B cell (primary cell): ENCODE data around the gene RCE1. TPM values are rescaled to one million over a fixed set of nuclear protein-coding genes. Genes with fewer than 3 reads are reported as not detected.
A peak's percentile ranks its signal among the peaks of the same experiment; 100 is the strongest.

Experiments
- ATAC-seq: fragments of 200-7000 bp; cut with Tn5 transposase; one replicate; pipeline ENCODE4 v1.10.0; 2021; ENCODE audit warnings: low read depth, mild to moderate bottlenecking, moderate number of reproducible peaks, moderate library complexity
- CTCF ChIA-PET: fragments of 350-600 bp; sonication (Branson Sonifier 250); formaldehyde crosslinking; loops from one replicate; lab custom pipeline; 2021; ENCODE audit warnings: antibody characterized with exemption, inconsistent platforms; lab: Charles Lee
- POLR2A ChIA-PET: fragments of 350-600 bp; sonication (Branson Sonifier 250); formaldehyde crosslinking; loops from one replicate; lab custom pipeline; 2021; ENCODE audit warnings: antibody characterized with exemption; lab: Charles Lee
- DNase-seq: peaks from one replicate; pipeline ENCODE4 v3.0.0; 2013
- H2AFZ ChIP-seq: 2 replicates; pipeline ENCODE4 v1.6.1; 2012; ENCODE audit warnings: mild to moderate bottlenecking, low read depth, low read length; ENCODE audit not compliant: insufficient read depth, poor library complexity, severe bottlenecking
- H3K27ac ChIP-seq, 2 donors: 1 replicate in 1 of 2; 2 replicates in 1 of 2; pipeline ENCODE4 v1.5.1; 2012 to 2013; ENCODE audit warnings: low read length in 2 of 2, mild to moderate bottlenecking in 2 of 2, moderate library complexity in 1 of 2
- H3K27me3 ChIP-seq, 4 experiments: fragments of 200-600 bp in 1 of 4; sonication (generic) in 1 of 4; replicated peaks in 1 of 4; 1 replicate in 2 of 4; 2 replicates in 2 of 4; pipeline versions ENCODE4 v1.6.1 to v1.7.0; 2013 to 2016; ENCODE audit warnings: low read length in 3 of 4, mild to moderate bottlenecking in 2 of 4, mixed read lengths in 1 of 4, moderate library complexity in 1 of 4; ENCODE audit not compliant: insufficient read depth in 4 of 4, control insufficient read depth in 3 of 4; ENCODE audit errors: control extremely low read depth in 1 of 4
- H3K36me3 ChIP-seq, 2 experiments: replicated peaks in 1 of 2; 1 replicate in 1 of 2; 2 replicates in 1 of 2; pipeline versions ENCODE4 v1.6.1 to v1.7.1; 2013; ENCODE audit warnings: low read length in 1 of 2; ENCODE audit not compliant: insufficient read depth in 2 of 2, control insufficient read depth in 1 of 2; ENCODE audit errors: control extremely low read depth in 1 of 2, extremely low read depth in 1 of 2
- H3K4me1 ChIP-seq, 2 donors: fragments of 200-600 bp in 1 of 2; sonication (generic) in 1 of 2; 1 replicate in 1 of 2; 2 replicates in 1 of 2; pipeline versions ENCODE4 v1.5.1 to v1.6.1; 2013 to 2017; ENCODE audit warnings: low read length in 2 of 2; ENCODE audit not compliant: control insufficient read depth in 2 of 2, insufficient read depth in 2 of 2
- H3K4me2 ChIP-seq: replicated peaks from 2 replicates; pipeline ENCODE3; 2012; ENCODE audit warnings: mild to moderate bottlenecking, low read depth, low read length; ENCODE audit not compliant: poor library complexity, severe bottlenecking
- H3K4me3 ChIP-seq, 5 experiments: fragments of 200-600 bp in 1 of 5; sonication (generic) in 1 of 5; 1 replicate in 3 of 5; 2 replicates in 2 of 5; pipeline versions ENCODE4 v1.5.1 to v1.7.0; 2011 to 2016; ENCODE audit warnings: low read length in 4 of 5, mild to moderate bottlenecking in 4 of 5, low read depth in 2 of 5, control low read depth in 1 of 5, moderate library complexity in 1 of 5; ENCODE audit not compliant: insufficient read depth in 1 of 5; ENCODE audit errors: control extremely low read depth in 1 of 5, extremely low read depth in 1 of 5
- H3K79me2 ChIP-seq: fragments of 200-600 bp; sonication (generic); one replicate; pipeline ENCODE4 v1.6.0; 2016; ENCODE audit warnings: low read length; ENCODE audit not compliant: control insufficient read depth, insufficient read depth
- H3K9ac ChIP-seq: fragments of 200-600 bp; sonication (generic); 2 replicates; pipeline ENCODE4 v1.6.1; 2017; ENCODE audit warnings: mild to moderate bottlenecking, low read length, moderate library complexity
- H3K9me3 ChIP-seq, 3 donors: one replicate each; pipeline versions ENCODE4 v1.6.1 to v1.7.1; 2013; ENCODE audit warnings: low read length in 2 of 3; ENCODE audit not compliant: control insufficient read depth in 2 of 3, insufficient read depth in 1 of 3; ENCODE audit errors: control extremely low read depth in 1 of 3
- H4K20me1 ChIP-seq: 2 replicates; pipeline ENCODE4 v1.6.0; 2012; ENCODE audit warnings: mild to moderate bottlenecking, low read length; ENCODE audit not compliant: insufficient read depth, control insufficient read depth, poor library complexity, severe bottlenecking
- H3K27ac Mint-ChIP-seq: one replicate; pipeline ENCODE4 v1.8.0; 2021; ENCODE audit warnings: mixed read lengths
- H3K27me3 Mint-ChIP-seq: one replicate; pipeline ENCODE4 v1.8.0; 2021; ENCODE audit warnings: mixed read lengths
- H3K4me1 Mint-ChIP-seq: one replicate; pipeline ENCODE4 v1.8.0; 2021; ENCODE audit warnings: mixed read lengths
- H3K4me3 Mint-ChIP-seq: one replicate; pipeline ENCODE4 v1.8.0; 2021; ENCODE audit warnings: mixed read lengths
- H3K9me3 Mint-ChIP-seq: one replicate; pipeline ENCODE4 v1.8.0; 2022; ENCODE audit warnings: mixed read lengths; ENCODE audit not compliant: insufficient read depth
- CTCF ChIP-seq: fragments of 200-600 bp; IDR thresholded peaks from one replicate; pipeline ENCODE4 v1.8.0; 2022; ENCODE audit warnings: antibody characterized with exemption, mild to moderate bottlenecking
- EZH2 ChIP-seq: IDR thresholded peaks from 2 replicates; pipeline ENCODE4 v1.6.1; 2012; ENCODE audit warnings: borderline replicate concordance, low read depth, mild to moderate bottlenecking, moderate library complexity, low read length; ENCODE audit not compliant: insufficient read depth, poor library complexity, severe bottlenecking
- WGBS: methylation state at CpG from one replicate; pipeline ENCODE4 v1.1.5; 2013; ENCODE audit warnings: missing lambda C conversion rate; ENCODE audit not compliant: insufficient coverage; 5-methylcytosine and 5-hydroxymethylcytosine counted together
- intact Hi-C: fragments of 100-400 bp; cut with micrococcal nuclease; formaldehyde crosslinking; loops from one replicate; pipeline ENCODE4 v1.10.0; 2022
- polyA plus RNA-seq: library from polyadenylated mRNA; depleted of rRNA; stranded (reverse); fragments of >200 nt; gene quantifications from 2 replicates; pipeline ENCODE4 v1.2.3, GENCODE V29; 2012
- total RNA-seq, 2 donors: library from RNA; stranded (reverse); fragments of 120-200 nt in 1 of 2; gene quantifications; 1 replicate in 1 of 2; 2 replicates in 1 of 2; pipeline versions ENCODE4 v1.2.3 to v1.2.4, GENCODE V29; 2013 to 2022

Gene RCE1
- total and polyA plus RNA-seq, 2 donors (not counting 1 experiment from before 2014, with no cell fraction given), result 31.6 to 59.7 TPM

GRCh38 chr11:66883016-66883965, 40.0 kb downstream of the RCE1 start:
- H3K27me3 Mint-ChIP-seq, result peaks cover 13% of the 10 kb centered on the region
- WGBS, result 61% methylated on average over 27 of the region's 29 CpGs
- H3K4me1 ChIP-seq, result no peaks in the 10 kb centered on the region
- no peaks in the 10 kb centered on the region for H3K4me1 Mint-ChIP-seq
- no peak overlapping the region for H3K27ac Mint-ChIP-seq
- DNase-seq (peak; percentile 67), ATAC-seq (peak; percentile 43)
- no peak overlapping the region for H3K4me3 ChIP-seq
- H3K79me2 ChIP-seq, result no peaks in the 10 kb centered on the region
- intact Hi-C loops, result loop anchor here (1.0 kb wide), 2 partner anchors 49 to 475 kb away; no protein-coding TSS in a partner anchor
- TF ChIP-seq CTCF (peak; percentile 75), EZH2 (no peak)
- H2AFZ ChIP-seq, result peak overlapping the region; percentile 12
- H3K9ac ChIP-seq, result no peak overlapping the region
- POLR2A ChIA-PET, result no interaction called here
- H3K9me3 ChIP-seq, result no peaks in the 10 kb centered on the region
- no peaks in the 10 kb centered on the region for H4K20me1 ChIP-seq
- CTCF ChIA-PET, result interaction anchor here (0.7 to 3.8 kb wide), 5 partner anchors 18 to 1664 kb away, joined by 3 to 28 read pairs (median 3); no protein-coding TSS in a partner anchor
- no peak overlapping the region for H3K4me2 ChIP-seq
- H3K27ac ChIP-seq, result no peak overlapping the region
- H3K9me3 Mint-ChIP-seq, result no peaks in the 10 kb centered on the region
- no peak overlapping the region for H3K4me3 Mint-ChIP-seq
- H3K36me3 ChIP-seq, result no peaks in the 10 kb centered on the region
- peaks cover 0 to 5% (median 0%) of the 10 kb centered on the region in 4 experiments for H3K27me3 ChIP-seq

GRCh38 chr11:66884443-66884842, 41.2 kb downstream of the RCE1 start:
- CTCF ChIA-PET, result interaction anchor here (0.7 to 2.5 kb wide), 4 partner anchors 10 to 475 kb away, joined by 3 to 12 read pairs (median 3); no protein-coding TSS in a partner anchor

More at GRCh38 chr11:66884443-66884842, 41.2 kb downstream of the RCE1 start:
- H3K36me3 ChIP-seq, result no peaks in the 10 kb centered on the region
- Mint-ChIP-seq H3K9me3 (no peaks in the 10 kb centered on the region), H3K4me3 (no peak overlapping the region), H3K4me1 (no peaks in the 10 kb centered on the region), H3K27me3 (peaks cover 13% of the 10 kb centered on the region), H3K27ac (no peak overlapping the region)
- H3K79me2 ChIP-seq, result no peaks in the 10 kb centered on the region
- TF ChIP-seq EZH2 (no peak), CTCF (no peak)
- no peak overlapping the region for H3K4me3 ChIP-seq
- POLR2A ChIA-PET, result interaction anchor here (0.6 kb wide), 1 partner anchor 487 kb away, joined by 3 read pairs; no protein-coding TSS in a partner anchor
- H3K27me3 ChIP-seq, result peaks cover 0 to 5% (median 0%) of the 10 kb centered on the region in 4 experiments
- 100% methylated on average over 3 of the region's 4 CpGs for WGBS
- H3K27ac ChIP-seq, result no peak overlapping the region
- H3K9me3 ChIP-seq, result no peaks in the 10 kb centered on the region
- no peak for ATAC-seq
- no peak for DNase-seq
- H4K20me1 ChIP-seq, result no peaks in the 10 kb centered on the region
- no peak overlapping the region for H3K9ac ChIP-seq
- intact Hi-C loops, result no loop called here
- no peak overlapping the region for H3K4me2 ChIP-seq
- H3K4me1 ChIP-seq, result no peaks in the 10 kb centered on the region
- H2AFZ ChIP-seq, result no peak overlapping the region
